ENCODE measurements around the gene MBD5.
"Not testable (repeated sequence)": the region's sequence is repeated elsewhere in the genome, so short reads cannot be mapped to it uniquely, and the experiment has no call there.

Gene MBD5

DNA sequence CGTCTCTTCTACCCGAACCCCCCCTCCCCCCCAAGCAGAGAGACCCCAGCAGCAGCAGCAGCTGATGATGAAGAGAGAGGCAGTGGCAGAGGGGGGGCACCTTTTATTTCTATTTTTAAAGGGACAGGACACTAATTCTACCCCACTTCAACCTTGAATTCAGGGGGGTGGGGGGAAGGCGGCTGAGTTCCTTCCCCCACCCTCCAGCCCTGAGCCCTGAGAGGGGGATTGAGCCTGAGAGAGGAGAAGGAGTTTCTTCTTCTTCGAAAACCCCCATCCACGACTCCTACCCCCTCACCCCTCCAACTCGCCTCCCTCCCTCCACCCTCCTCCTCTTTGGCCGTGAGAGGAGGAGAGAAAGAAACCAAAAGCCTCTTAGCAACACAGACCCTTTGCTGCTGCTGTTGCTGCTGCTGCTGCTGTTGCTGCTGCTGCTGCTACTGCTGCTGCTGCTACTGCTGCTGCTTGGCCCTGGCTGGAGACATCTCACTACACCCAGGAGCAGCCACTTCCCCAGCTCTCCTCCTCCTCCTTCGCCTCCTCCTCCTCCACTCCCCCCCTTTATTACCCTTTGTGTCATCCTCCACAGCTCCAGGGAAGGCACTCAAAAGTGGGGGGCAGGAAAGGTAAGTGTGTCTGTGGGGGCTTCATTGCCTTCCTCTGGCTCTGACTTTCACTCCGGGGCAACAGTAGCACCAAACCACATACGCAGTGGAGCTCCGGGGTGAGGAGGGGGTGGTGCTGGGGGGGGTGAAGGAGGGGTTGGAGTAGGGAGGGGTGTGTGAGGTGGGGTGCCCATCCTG, at the start of gene MBD5:
TSS of gene MBD5 (plus strand) at position 33 of the 803 bp plus-strand sequence.
- Histone ChIP-seq H2AFZ (ENCODE audit: low read depth, low read length) (peak within 1 kb of the TSS; percentile 46), H3K36me3 (ENCODE audit: insufficient read depth, low read length) (no peaks in the 10 kb centered on the region), H3K4me3 (ENCODE audit: low read length) (peak within 1 kb of the TSS; percentile 65), H3K4me1 (ENCODE audit: insufficient read depth, low read length) (peaks cover 28% of the 10 kb centered on the region), H3K27me3 (ENCODE audit: insufficient read depth, low read length) (no peaks in the 10 kb centered on the region), H3K9me3 (ENCODE audit: low read length) (no peaks in the 10 kb centered on the region)

DNA sequence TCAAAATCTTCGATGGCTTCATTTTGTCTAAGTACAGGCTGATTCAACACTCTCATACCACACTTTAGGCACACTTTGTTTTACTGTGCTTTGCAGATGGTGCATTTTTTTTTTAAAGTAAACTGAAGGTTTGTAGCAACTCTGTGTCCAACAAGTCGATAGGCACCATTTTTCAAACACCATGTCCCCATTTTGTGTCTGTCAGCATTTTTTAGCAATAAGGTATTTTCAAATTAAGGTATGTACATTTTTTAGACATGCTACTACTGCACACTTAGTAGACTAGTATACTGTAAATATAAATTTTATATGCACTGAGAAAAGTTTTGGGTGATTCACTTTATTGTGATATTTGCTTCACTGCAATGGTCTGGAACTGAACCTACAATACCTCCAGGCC, 44.8 kb upstream of the MBD5 start:
- Histone ChIP-seq H3K27me3 (ENCODE audit: insufficient read depth, low read length) (no peaks in the 10 kb centered on the region), H3K4me1 (ENCODE audit: insufficient read depth, low read length) (peaks cover 4% of the 10 kb centered on the region), H3K4me3 (ENCODE audit: low read length) (no peak overlapping the region), H3K9me3 (ENCODE audit: low read length) (peaks cover 8% of the 10 kb centered on the region), H2AFZ (ENCODE audit: low read depth, low read length) (no peak overlapping the region), H3K36me3 (ENCODE audit: insufficient read depth, low read length) (peaks cover 14% of the 10 kb centered on the region)

DNA sequence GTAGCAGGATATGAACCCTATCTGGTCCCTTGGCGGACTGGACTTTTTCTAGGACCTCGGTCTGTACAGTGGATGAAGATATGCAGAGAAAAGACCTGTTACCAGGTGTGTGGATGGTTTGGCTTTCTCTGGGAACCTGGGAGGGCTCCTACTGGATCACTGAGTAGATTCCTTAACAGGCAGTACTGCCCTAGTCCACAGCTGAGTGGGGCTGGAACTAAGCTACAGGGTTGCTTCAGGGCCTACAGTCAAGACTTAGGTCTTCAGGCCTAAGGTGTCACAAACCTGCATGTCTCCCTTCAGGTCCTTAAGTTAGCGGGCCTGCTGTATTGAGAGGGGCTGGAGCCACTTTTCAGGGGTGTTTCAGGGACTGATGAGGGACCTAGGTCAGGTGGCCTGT, 43.2 kb upstream of the MBD5 start:
- Histone ChIP-seq H3K4me1 (ENCODE audit: insufficient read depth, low read length) (peaks cover 4% of the 10 kb centered on the region), H3K27me3 (ENCODE audit: insufficient read depth, low read length) (no peaks in the 10 kb centered on the region), H3K36me3 (ENCODE audit: insufficient read depth, low read length) (peaks cover 6% of the 10 kb centered on the region), H3K9me3 (ENCODE audit: low read length) (peaks cover 8% of the 10 kb centered on the region), H2AFZ (ENCODE audit: low read depth, low read length) (no peak overlapping the region), H3K4me3 (ENCODE audit: low read length) (no peak overlapping the region)

DNA sequence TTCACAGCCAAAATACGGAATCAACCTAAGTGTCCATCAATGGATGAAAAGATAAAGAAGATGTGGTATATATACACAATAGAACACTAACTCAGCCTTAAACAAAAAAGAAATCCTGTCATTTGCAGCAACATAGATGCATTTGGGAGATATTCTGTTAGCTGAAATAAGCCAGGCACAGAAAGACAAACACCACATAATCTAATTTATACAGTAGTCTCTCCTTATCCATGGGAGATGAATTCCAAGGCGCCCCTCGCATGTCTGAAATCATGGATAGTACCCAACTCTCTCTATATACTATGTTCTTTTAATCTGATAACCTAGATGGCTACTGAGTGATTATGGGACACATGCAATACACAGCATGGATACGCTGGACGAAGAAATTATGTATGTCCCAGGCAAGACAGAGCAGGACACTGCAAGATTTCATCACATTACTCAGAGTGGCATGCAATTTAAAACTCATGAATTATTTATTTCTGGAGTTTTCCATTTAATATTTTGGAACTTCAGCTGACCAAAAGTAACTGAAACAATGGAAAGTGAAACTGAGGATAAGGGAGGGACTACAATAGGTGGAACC, 39.9 kb upstream of the MBD5 start:
- Histone ChIP-seq H3K9me3 (ENCODE audit: low read length) (peaks cover 8% of the 10 kb centered on the region), H3K27me3 (ENCODE audit: insufficient read depth, low read length) (no peaks in the 10 kb centered on the region), H3K36me3 (ENCODE audit: insufficient read depth, low read length) (no peaks in the 10 kb centered on the region), H3K4me3 (ENCODE audit: low read length) (no peak overlapping the region), H3K4me1 (ENCODE audit: insufficient read depth, low read length) (peaks cover 2% of the 10 kb centered on the region), H2AFZ (ENCODE audit: low read depth, low read length) (no peak overlapping the region)

DNA sequence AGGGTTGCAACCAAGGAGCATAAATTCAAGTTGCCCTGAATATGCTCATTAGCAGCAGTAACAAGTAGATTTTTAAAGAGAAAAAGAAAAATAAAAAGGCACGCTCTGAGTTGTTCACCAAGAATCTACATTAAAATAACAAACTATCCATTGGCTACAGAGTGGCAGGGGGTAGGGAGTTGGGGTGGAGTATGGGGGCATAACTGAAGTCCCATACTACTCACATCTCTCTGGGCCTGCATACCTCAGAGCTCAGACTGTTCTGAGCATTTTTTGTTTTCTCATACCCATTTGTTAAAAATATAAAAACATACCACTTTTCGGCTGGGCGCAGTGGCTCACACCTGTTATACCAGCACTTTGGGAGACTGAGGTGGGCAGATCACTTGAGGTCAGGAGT, 31.8 kb upstream of the MBD5 start:
- Histone ChIP-seq H3K27me3 (ENCODE audit: insufficient read depth, low read length) (no peaks in the 10 kb centered on the region), H2AFZ (ENCODE audit: low read depth, low read length) (no peak overlapping the region), H3K9me3 (ENCODE audit: low read length) (no peaks in the 10 kb centered on the region), H3K36me3 (ENCODE audit: insufficient read depth, low read length) (no peaks in the 10 kb centered on the region), H3K4me1 (ENCODE audit: insufficient read depth, low read length) (peaks cover 2% of the 10 kb centered on the region), H3K4me3 (ENCODE audit: low read length) (no peak overlapping the region)

DNA sequence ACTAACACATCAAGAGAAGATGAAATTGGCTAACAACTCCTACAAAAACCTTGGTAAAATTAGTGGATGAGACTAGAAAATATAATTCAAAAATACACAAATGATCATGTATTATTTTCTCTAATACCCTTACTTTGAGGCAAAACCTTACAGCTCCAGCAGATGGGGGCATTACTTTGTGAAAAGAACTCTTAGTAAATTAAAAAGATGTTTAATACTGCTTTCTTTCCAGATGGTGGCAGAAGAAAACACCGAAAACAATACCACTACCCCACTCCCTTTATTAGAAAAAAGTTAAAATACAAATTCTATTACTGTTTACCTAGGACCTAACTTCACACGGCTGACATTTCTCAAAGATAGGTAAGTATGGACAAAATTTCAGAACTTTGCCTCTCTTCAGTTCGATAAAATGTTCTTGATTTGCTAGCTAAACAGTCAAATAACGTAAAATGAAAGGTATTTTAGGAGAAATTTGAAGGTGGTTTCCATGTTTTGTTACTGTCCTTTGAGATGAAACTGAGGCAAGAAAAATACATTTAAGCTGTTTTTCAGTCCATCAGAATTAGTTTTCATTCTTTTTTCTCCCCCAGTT, 31.0 kb upstream of the MBD5 start:
- no peak overlapping the region for H3K4me3 ChIP-seq (ENCODE audit: low read length)
- H2AFZ ChIP-seq (ENCODE audit: low read depth, low read length), result no peak overlapping the region
- no peaks in the 10 kb centered on the region for H3K36me3 ChIP-seq (ENCODE audit: insufficient read depth, low read length)
- H3K9me3 ChIP-seq (ENCODE audit: low read length), result no peaks in the 10 kb centered on the region
- no peaks in the 10 kb centered on the region for H3K27me3 ChIP-seq (ENCODE audit: insufficient read depth, low read length)
- H3K4me1 ChIP-seq (ENCODE audit: insufficient read depth, low read length), result no peaks in the 10 kb centered on the region

DNA sequence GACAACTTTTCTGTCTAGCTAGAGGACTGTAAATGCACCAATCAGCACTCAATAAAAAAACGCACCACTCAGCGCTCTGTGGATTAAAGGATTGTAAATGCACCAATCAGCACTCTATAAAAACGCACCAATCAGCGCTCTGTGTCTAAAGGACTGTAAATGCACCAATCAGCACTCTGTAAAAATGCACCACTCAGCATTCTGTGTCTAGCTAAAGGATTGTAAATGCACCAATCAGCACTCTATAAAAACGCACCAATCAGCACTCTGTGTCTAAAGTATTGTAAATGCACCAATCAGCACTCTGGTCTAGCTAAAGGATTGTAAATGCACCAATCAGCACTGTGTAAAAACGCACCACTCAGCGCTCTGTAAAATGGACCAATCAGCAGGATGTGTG, 25.9 kb upstream of the MBD5 start:
- not testable (repeated sequence) for H3K27me3 ChIP-seq (ENCODE audit: insufficient read depth, low read length); H3K36me3 ChIP-seq (ENCODE audit: insufficient read depth, low read length); H2AFZ ChIP-seq (ENCODE audit: low read depth, low read length); H3K4me3 ChIP-seq (ENCODE audit: low read length); H3K4me1 ChIP-seq (ENCODE audit: insufficient read depth, low read length)
- peaks cover 13% of the 10 kb centered on the region for H3K9me3 ChIP-seq (ENCODE audit: low read length)

DNA sequence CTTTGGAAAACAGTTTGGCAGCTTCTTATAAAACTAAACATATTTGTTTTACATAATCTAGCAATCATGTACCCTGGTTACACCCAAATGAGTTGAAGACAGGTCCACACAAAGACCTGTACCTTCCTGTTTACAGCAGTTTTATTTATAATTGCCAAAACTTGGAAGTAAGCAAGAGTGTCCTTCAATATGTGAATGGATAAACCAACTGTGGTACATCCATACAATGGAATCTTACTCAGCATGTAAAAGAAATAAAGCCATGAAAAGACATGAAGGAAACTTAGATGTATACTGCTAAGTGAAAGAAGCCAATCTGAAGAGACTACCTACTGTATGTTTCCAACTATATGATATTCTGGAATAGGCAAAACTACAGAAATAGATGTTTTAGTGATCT, 24.1 kb upstream of the MBD5 start:
- no peak overlapping the region for H2AFZ ChIP-seq (ENCODE audit: low read depth, low read length)

DNA sequence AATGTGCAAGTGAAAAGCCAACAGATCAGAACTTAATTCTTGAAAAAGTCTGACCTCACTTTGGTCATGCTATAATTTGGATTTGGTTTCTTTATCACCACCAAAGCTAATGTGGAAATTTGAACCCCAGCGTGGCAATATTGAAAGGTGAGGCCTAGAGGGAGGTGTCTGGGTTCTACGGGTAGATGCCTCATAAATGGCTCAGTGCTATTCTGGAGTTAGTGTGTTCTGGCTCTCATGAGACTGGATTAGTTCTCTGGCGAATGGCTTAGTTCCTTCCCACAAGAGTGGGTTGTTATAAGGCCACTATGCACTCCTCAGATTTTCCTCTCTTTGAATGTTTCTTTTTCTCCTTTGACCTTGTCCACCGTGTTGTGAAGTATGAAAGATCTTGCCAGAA, 22.7 kb upstream of the MBD5 start:
- Histone ChIP-seq H3K4me3 (ENCODE audit: low read length) (no peak overlapping the region), H3K4me1 (ENCODE audit: insufficient read depth, low read length) (no peaks in the 10 kb centered on the region), H2AFZ (ENCODE audit: low read depth, low read length) (no peak overlapping the region), H3K36me3 (ENCODE audit: insufficient read depth, low read length) (peaks cover 6% of the 10 kb centered on the region), H3K27me3 (ENCODE audit: insufficient read depth, low read length) (no peaks in the 10 kb centered on the region), H3K9me3 (ENCODE audit: low read length) (peaks cover 14% of the 10 kb centered on the region)

More for the DNA sequence above, 24.1 kb upstream of the MBD5 start:
- no peak overlapping the region for H3K4me3 ChIP-seq (ENCODE audit: low read length)
- H3K36me3 ChIP-seq (ENCODE audit: insufficient read depth, low read length), result peaks cover 6% of the 10 kb centered on the region
- H3K9me3 ChIP-seq (ENCODE audit: low read length), result peaks cover 14% of the 10 kb centered on the region
- no peaks in the 10 kb centered on the region for H3K27me3 ChIP-seq (ENCODE audit: insufficient read depth, low read length)
- H3K4me1 ChIP-seq (ENCODE audit: insufficient read depth, low read length), result no peaks in the 10 kb centered on the region

DNA sequence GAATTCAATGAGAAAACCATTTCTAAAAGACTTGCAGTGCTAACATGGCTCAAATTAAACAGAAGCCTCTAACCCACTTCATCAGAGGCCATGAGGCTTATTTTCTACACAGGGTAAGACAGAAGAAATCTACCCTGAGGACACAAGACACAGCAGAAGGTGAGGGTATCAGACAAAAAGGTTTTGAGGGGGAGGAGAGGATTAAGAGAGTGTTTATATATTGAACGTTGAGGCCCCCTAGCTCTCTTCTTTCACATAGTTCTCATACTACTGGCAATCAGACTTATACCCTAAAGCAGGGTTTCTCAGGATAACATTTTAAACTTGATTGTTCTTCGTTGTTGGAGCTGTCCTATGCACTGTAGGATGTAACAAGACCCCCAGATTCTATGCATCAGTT, 21.8 kb upstream of the MBD5 start:
- no peaks in the 10 kb centered on the region for H3K4me1 ChIP-seq (ENCODE audit: insufficient read depth, low read length)
- peaks cover 14% of the 10 kb centered on the region for H3K9me3 ChIP-seq (ENCODE audit: low read length)
- H3K4me3 ChIP-seq (ENCODE audit: low read length), result no peak overlapping the region
- H3K36me3 ChIP-seq (ENCODE audit: insufficient read depth, low read length), result peaks cover 6% of the 10 kb centered on the region
- no peak overlapping the region for H2AFZ ChIP-seq (ENCODE audit: low read depth, low read length)
- no peaks in the 10 kb centered on the region for H3K27me3 ChIP-seq (ENCODE audit: insufficient read depth, low read length)

DNA sequence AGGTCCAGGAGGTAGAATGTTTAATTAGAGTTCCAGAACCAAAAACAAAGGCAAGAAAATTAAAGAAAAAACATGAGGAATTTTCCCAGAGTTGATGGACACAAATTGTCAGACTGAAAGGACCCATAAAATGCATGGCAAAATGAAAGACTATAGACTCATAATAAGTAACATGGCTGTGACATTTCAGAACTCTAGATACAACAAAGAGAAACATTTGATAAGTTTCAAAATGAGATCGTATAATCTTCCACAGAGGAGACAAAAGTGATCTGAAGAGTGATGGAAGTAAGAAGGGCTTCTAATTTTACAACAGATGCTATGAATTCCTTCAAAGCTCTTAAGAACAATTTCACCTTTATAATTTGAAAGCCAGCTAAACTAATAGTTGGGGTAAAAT, 20.8 kb upstream of the MBD5 start:
- H3K9me3 ChIP-seq (ENCODE audit: low read length), result peaks cover 14% of the 10 kb centered on the region
- no peak overlapping the region for H3K4me3 ChIP-seq (ENCODE audit: low read length)
- no peaks in the 10 kb centered on the region for H3K27me3 ChIP-seq (ENCODE audit: insufficient read depth, low read length)
- no peak overlapping the region for H2AFZ ChIP-seq (ENCODE audit: low read depth, low read length)
- no peaks in the 10 kb centered on the region for H3K4me1 ChIP-seq (ENCODE audit: insufficient read depth, low read length)
- peaks cover 6% of the 10 kb centered on the region for H3K36me3 ChIP-seq (ENCODE audit: insufficient read depth, low read length)

DNA sequence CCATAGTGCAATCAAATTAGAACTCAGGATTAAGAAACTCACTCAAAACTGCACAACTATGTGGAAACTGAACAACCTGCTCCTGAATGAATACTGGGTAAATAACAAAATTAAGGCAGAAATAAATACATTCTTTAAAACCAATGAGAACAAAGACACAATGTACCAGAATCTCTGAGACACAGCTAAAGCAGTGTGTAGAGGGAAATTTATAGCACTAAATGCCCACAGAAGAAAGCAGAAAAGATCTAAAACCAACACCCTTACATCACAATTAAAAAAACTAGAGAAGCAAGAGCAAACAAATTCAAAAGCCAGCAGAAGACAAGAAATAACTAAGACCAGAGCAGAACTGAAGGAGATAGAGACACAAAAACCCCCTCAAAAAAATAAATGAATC, 18.5 kb upstream of the MBD5 start:
- H3K4me1 ChIP-seq (ENCODE audit: insufficient read depth, low read length); H3K36me3 ChIP-seq (ENCODE audit: insufficient read depth, low read length); H3K4me3 ChIP-seq (ENCODE audit: low read length); H3K27me3 ChIP-seq (ENCODE audit: insufficient read depth, low read length); H2AFZ ChIP-seq (ENCODE audit: low read depth, low read length): not testable (repeated sequence)
- H3K9me3 ChIP-seq (ENCODE audit: low read length), result peaks cover 12% of the 10 kb centered on the region

DNA sequence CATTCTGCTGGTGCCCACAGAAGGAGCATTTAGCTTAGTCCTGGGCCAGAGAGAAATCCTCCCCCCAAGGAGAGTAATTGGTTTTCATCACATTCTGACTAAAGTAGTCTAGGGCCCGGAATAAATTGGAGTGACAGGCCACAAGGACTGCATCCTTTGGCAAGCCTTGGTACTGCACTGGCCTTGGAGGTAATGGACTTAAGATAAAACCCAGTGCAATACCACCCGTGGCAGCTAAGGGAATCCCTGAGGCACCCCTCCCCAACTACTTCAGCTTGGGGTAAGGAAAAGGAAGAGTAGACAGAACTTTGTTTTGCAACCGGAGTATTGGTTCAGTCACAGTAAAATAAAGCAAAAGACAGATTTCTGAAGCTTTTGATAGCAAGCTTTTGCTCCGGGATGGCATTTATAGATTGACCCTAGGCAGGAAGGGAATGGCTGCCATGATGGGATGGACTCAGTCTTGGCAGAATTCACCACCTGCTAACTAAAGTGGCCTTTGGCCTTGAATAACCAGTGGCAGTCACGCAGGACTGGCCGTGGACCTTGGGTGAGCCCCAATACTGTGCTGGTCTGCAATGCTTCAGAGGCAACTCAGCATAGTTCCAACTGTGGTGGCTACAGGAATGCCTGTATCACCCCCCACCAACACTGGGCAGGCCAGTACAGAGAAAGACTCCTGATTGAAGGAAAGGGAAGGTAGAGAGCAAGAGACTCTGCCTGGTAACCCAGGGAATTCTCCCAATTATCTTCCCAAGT, 14.5 kb upstream of the MBD5 start:
- Histone ChIP-seq H3K4me1 (ENCODE audit: insufficient read depth, low read length) (no peaks in the 10 kb centered on the region), H3K36me3 (ENCODE audit: insufficient read depth, low read length) (no peaks in the 10 kb centered on the region), H3K9me3 (ENCODE audit: low read length) (peaks cover 10% of the 10 kb centered on the region), H3K4me3 (ENCODE audit: low read length) (no peak overlapping the region), H3K27me3 (ENCODE audit: insufficient read depth, low read length) (no peaks in the 10 kb centered on the region), H2AFZ (ENCODE audit: low read depth, low read length) (no peak overlapping the region)

All from neuron (in vitro differentiated cells).